Heart right ventricle (tissue), 16 donors: ENCODE data around the gene UBE2E1. TPM values are rescaled to one million over a fixed set of nuclear protein-coding genes. Genes with fewer than 3 reads are reported as not detected.

ENCODE experiments used
- ATAC-seq, 8 donors: fragments of 200-7000 bp; cut with Tn5 transposase; one replicate each; pipeline ENCODE4 v1.9.1; 2020; ENCODE audit warnings: mild to moderate bottlenecking in 8 of 8, moderate library complexity in 8 of 8, moderate number of reproducible peaks in 1 of 8
- DNase-seq, 2 donors: peaks; one replicate each; pipeline ENCODE4 v3.0.0-alpha.2; 2020
- H3K27ac ChIP-seq, 10 donors: fragments of 200-600 bp; sonication (generic) in 2 of 10; one replicate each; pipeline versions ENCODE4 v1.5.0 to v1.8.0; 2020 to 2022; ENCODE audit warnings: mild to moderate bottlenecking in 3 of 10
- H3K27me3 ChIP-seq, 7 donors: fragments of 200-600 bp; one replicate each; pipeline ENCODE4 v1.8.0; 2021 to 2022; ENCODE audit warnings: mild to moderate bottlenecking in 2 of 7
- H3K36me3 ChIP-seq, 9 donors: fragments of 200-600 bp; sonication (generic) in 1 of 9; one replicate each; pipeline versions ENCODE4 v1.5.0 to v1.8.0; 2020 to 2022; ENCODE audit warnings: mild to moderate bottlenecking in 2 of 9
- H3K4me1 ChIP-seq, 9 donors: fragments of 200-600 bp; sonication (generic) in 1 of 9; one replicate each; pipeline versions ENCODE4 v1.5.0 to v1.8.0; 2020 to 2022; ENCODE audit warnings: mild to moderate bottlenecking in 4 of 9
- H3K4me3 ChIP-seq, 10 donors: fragments of 200-600 bp; sonication (generic) in 2 of 10; one replicate each; pipeline versions ENCODE4 v1.5.0 to v1.8.0; 2020 to 2022; ENCODE audit warnings: mild to moderate bottlenecking in 7 of 10, moderate library complexity in 2 of 10
- H3K9me3 ChIP-seq, 11 donors: fragments of 200-600 bp in 10 of 11; sonication (generic) in 2 of 11; one replicate each; pipeline versions ENCODE4 v1.5.0 to v1.8.0; 2013 to 2022; ENCODE audit warnings: mild to moderate bottlenecking in 2 of 11, control low read depth in 1 of 11, moderate library complexity in 1 of 11
- CTCF ChIP-seq, 9 donors: fragments of 200-600 bp; sonication (generic) in 2 of 9; IDR thresholded peaks; one replicate each; pipeline versions ENCODE4 v1.5.0 to v1.8.0; 2021 to 2022; ENCODE audit warnings: antibody characterized with exemption in 9 of 9, mild to moderate bottlenecking in 5 of 9, moderate library complexity in 1 of 9
- WGBS, 2 donors: extraction: QIAGEN DNeasy Blood & Tissue Kit; methylation state at CpG; one replicate each; pipeline ENCODE4 v1.1.7; 2013; ENCODE audit warnings: inconsistent platforms in 1 of 2; 5-methylcytosine and 5-hydroxymethylcytosine counted together
- intact Hi-C, 10 donors: fragments of 100-400 bp; cut with DNase I; formaldehyde crosslinking; loops; one replicate each; pipeline versions ENCODE4 v1.11.1 to v1.14.2; 2022
- polyA plus RNA-seq, 2 donors: library from polyadenylated mRNA; stranded (reverse); fragments of 200-250 nt; gene quantifications; one replicate each; pipeline ENCODE4 v1.2.3, GENCODE V29; 2013
- total RNA-seq, 10 donors: library from RNA; stranded (reverse); fragmentation: NEBNext Ultra II Directional in 3 of 10; extraction: Animal tissue kit (Norgen Biotek cat#: 25700) in 3 of 10; gene quantifications; one replicate each; pipeline versions ENCODE4 v1.2.1 to v1.2.4, GENCODE V29; 2021 to 2023
- donor health status: Arrhythmogenic right ventricular cardiomyopathy.
- donor health status: ischemic (EF 13 %, LVEDD 7.1; RV severe dilation, severe dysfunction).
- donor health status: healthy with polysubstance abuse.
- donor health status: DM: no; HTN: yes; CAD: no.
- donor health status: DM: no; HTN: no; CAD: no.
- donor health status: ischemic (EF 25% LVEDD 6.9; RV normal size, moderate dysfunction).
- donor health status: ischemic (EF 25% LVEDD 5.7; RV mildly dilated, moderate dysfunction).
- donor health status: healthy.
- donor health status: DM: yes; HTN: yes; CAD: no.
- donor health status: Ischemic cardiomyopathy.
- donor health status: ischemic (EF 35%, LVEDD 5.7; RV mildly dilated, moderate dysfunction).
- donor health status: nonischemic (EF 11% LVEDD 7.7; RV severe dilation, severe dysfunction).
- donor health status: DM: yes; HTN: yes; CAD: no.
- donor health status: PGD.
- donor health status: ischemic (EF 29% LVEDD 5.4; RV normal size, mild dysfunction).
- donor health status: nonischemic (EF 23%, LVEDD 6.1; RV moderate dilation, normal function).

The UBE2E1 gene
- total and polyA plus RNA-seq, 12 donors = 45.2 to 88.8 (median 64.5) TPM

- peak; percentile 48 to 68 for DNase-seq
- no peaks in the 10 kb centered on the region for H3K9me3 ChIP-seq
- H3K36me3 ChIP-seq = peaks cover 0 to 34% (median 0%) of the 10 kb centered on the region in 9 donors
- intact Hi-C loops = loop anchor here in 3 of 10 donors (10.0 kb wide), 2 partner anchors 54 to 606 kb away; partner anchors contain the start of gene UBE2E2 (in 1 of the 3)
- peak in 3 of 9 donors; percentile 28 to 37 (median 33) for TF ChIP-seq CTCF (IDR thresholded peaks at IDR 0.05)
- no peaks in the 10 kb centered on the region for H3K27me3 ChIP-seq
- peak overlapping the region; percentile 40 to 90 (median 84) for H3K27ac ChIP-seq
- H3K4me3 ChIP-seq = peak overlapping the region; percentile 12 to 76 (median 68)
- WGBS, 2 donors = 1% methylated on average over 72 to 78 of the region's 78 CpGs
- ATAC-seq = peak; percentile 31 to 60 (median 37)
- H3K4me1 ChIP-seq = peaks cover 5 to 65% (median 44%) of the 10 kb centered on the region in 9 donors
These were observed 4.8 kb downstream of the UBE2E1 start for GRCh38 chr3:23810343-23811184.

DNA sequence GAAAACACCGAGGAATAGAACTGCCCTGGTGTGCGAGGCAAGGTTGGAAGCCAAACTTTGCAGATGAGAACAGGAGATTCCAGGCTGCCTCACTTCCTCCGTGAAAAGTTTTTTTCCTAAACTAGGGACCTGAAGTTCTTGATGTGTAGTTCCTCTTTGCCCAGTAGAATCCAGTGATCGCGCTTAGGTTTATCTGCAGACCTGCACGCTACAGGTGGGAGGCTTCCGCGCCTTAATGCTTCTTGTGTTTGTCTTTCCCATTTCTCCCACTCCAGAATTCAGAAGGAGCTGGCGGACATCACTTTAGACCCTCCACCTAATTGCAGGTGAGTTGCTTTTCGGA, 5.4 kb downstream of the UBE2E1 start:
- intact Hi-C loops = loop anchor here in 3 of 10 donors (10.0 kb wide), 2 partner anchors 54 to 606 kb away; partner anchors contain the start of gene UBE2E2 (in 1 of the 3)
- Histone ChIP-seq H3K36me3 (peaks cover 0 to 34% (median 0%) of the 10 kb centered on the region in 9 donors), H3K4me3 (peak overlapping the region; percentile 12 to 76 (median 68)), H3K27ac (peak overlapping the region in 9 of 10 donors; percentile 60 to 90 (median 86)), H3K9me3 (no peaks in the 10 kb centered on the region), H3K4me1 (peaks cover 5 to 71% (median 50%) of the 10 kb centered on the region in 9 donors), H3K27me3 (no peaks in the 10 kb centered on the region)
- ATAC-seq (peak in 3 of 8 donors; percentile 12 to 16 (median 12)), DNase-seq (no peak)
- no peak for TF ChIP-seq CTCF (IDR thresholded peaks at IDR 0.05)
- 41 to 44% methylated on average over 10 of the region's 10 CpGs for WGBS, 2 donors

DNA sequence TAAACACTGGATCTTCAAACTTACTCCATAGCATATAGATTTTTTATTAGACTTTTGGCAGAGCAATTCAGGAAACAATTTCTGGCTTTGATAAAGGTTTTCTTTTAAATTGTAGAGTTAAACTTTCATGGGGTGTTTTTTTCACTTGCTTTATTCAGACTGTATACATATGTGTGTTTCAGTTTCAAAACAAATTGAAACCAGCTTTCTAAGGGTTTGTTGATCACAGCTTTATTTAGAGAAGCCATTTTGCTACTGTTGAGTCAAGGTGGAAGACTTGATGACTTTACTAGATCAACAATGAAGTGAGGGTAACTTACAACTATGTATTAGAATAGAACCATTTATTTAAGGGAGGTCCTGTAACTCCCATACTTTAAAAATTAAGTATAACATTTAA, 6.2 kb downstream of the UBE2E1 start:
- Histone ChIP-seq H3K4me3 (peak overlapping the region in 1 of 10 donors; percentile 68), H3K27me3 (no peaks in the 10 kb centered on the region), H3K9me3 (no peaks in the 10 kb centered on the region), H3K36me3 (peaks cover 0 to 34% (median 0%) of the 10 kb centered on the region in 9 donors), H3K4me1 (peaks cover 5 to 77% (median 51%) of the 10 kb centered on the region in 9 donors), H3K27ac (peak overlapping the region in 1 of 10 donors; percentile 4)
- intact Hi-C loops = loop anchor here in 3 of 10 donors (10.0 kb wide), 2 partner anchors 53 to 607 kb away; partner anchors contain the start of gene UBE2E2 (in 1 of the 3)
- TF ChIP-seq CTCF (IDR thresholded peaks at IDR 0.05) = no peak
- ATAC-seq = no peak
- DNase-seq = no peak

DNA sequence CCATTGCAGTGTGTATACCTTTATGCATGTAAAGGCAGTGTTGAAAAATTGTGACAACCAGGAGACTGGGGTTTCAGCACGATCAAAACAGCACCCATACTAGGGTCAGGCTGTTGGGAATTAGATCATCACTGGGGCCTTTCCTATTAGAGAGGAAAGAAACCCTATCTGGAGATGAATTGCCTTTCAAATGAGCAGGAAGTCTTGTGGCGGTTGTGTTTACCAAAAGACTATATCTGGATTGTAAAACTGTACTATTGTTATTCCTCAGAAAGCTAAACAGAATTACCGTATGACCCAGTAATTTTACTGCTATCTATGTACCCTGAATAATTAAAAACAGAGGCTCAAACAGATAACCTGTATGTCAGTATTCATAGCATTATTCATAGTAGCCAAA, 10.1 kb downstream of the UBE2E1 start:
- H3K4me3 ChIP-seq = no peak overlapping the region
- TF ChIP-seq CTCF (IDR thresholded peaks at IDR 0.05) = no peak
- H3K36me3 ChIP-seq = peaks cover 0 to 26% (median 0%) of the 10 kb centered on the region in 9 donors
- no peaks in the 10 kb centered on the region for H3K9me3 ChIP-seq
- no peak for ATAC-seq
- peaks cover 0 to 76% (median 48%) of the 10 kb centered on the region in 9 donors for H3K4me1 ChIP-seq
- intact Hi-C loops = loop anchor here in 3 of 10 donors (10.0 kb wide), 2 partner anchors 49 to 611 kb away; partner anchors contain the start of gene UBE2E2 (in 1 of the 3)
- H3K27me3 ChIP-seq = no peaks in the 10 kb centered on the region
- WGBS, 2 donors = 62 to 71% methylated on average over 3 of the region's 3 CpGs
- no peak for DNase-seq
- no peak overlapping the region for H3K27ac ChIP-seq
